ENCODE results near the gene CACNA1G.

Gene CACNA1G

GRCh38 chr17:50635982-50636803, 75.7 kb downstream of the CACNA1G start:
- no peak overlapping the region for H2BK15ac ChIP-seq (ENCODE audit: low read length)
- no peak overlapping the region for H4K8ac ChIP-seq (ENCODE audit: low read depth, low read length)
- no peak overlapping the region for H3K27ac ChIP-seq (replicated peaks; ENCODE audit: low read length)
- no peak overlapping the region for H3K18ac ChIP-seq (ENCODE audit: low read length)
- H3K36me3 ChIP-seq (replicated peaks in 1 of 2; ENCODE audit: control insufficient read depth in 2 of 2, insufficient read depth in 2 of 2, low read length in 2 of 2) = no peaks in the 10 kb centered on the region
- no peaks in the 10 kb centered on the region for H3K79me1 ChIP-seq (ENCODE audit: low read depth, low read length)
- no peak for DNase-seq (ENCODE audit: low spot score)
- H3K23ac ChIP-seq (ENCODE audit: low read depth, low read length, poor library complexity) = no peak overlapping the region
- no peak overlapping the region for H2BK120ac ChIP-seq (ENCODE audit: low read depth, low read length)
- no peak overlapping the region for H3K9ac ChIP-seq (ENCODE audit: low read depth, low read length, poor library complexity)
- no peak overlapping the region for H3K4me2 ChIP-seq (ENCODE audit: insufficient read depth, low read length, poor library complexity, severe bottlenecking)
- no peak overlapping the region for H2AK5ac ChIP-seq (ENCODE audit: low read depth, low read length)
- no peak overlapping the region for H2BK5ac ChIP-seq (ENCODE audit: low read length)
- WGBS, 2 donors (ENCODE audit: extremely low coverage in 2 of 2, insufficient read length in 2 of 2, insufficient replicate concordance in 1 of 2) = no CpG with 5 or more reads among the region's 9 CpGs
- peak overlapping the region in 1 of 2 donors; percentile 26 for H3K4me3 ChIP-seq (ENCODE audit: low read length in 2 of 2)
- H2AFZ ChIP-seq (ENCODE audit: low read length) = no peak overlapping the region
- no peak overlapping the region for H3K14ac ChIP-seq (ENCODE audit: low read length)
- peaks cover 15 to 92% (median 54%) of the 10 kb centered on the region in 3 experiments for H3K27me3 ChIP-seq (ENCODE audit: control insufficient read depth in 3 of 3, insufficient read depth in 3 of 3, low read depth in 1 of 3, low read length in 3 of 3)
- H3K4ac ChIP-seq (ENCODE audit: low read length) = no peak overlapping the region
- peaks cover 6 to 10% of the 10 kb centered on the region in 2 donors for H3K4me1 ChIP-seq (ENCODE audit: control insufficient read depth in 2 of 2, insufficient read depth in 1 of 2, low read depth in 1 of 2, low read length in 2 of 2)
- H3K9me3 ChIP-seq (replicated peaks in 1 of 2; ENCODE audit: control insufficient read depth in 2 of 2, insufficient read depth in 1 of 2, low read depth in 1 of 2, low read length in 2 of 2) = no peaks in the 10 kb centered on the region
- no peak overlapping the region for H2BK12ac ChIP-seq (ENCODE audit: low read length)
- H4K91ac ChIP-seq (ENCODE audit: low read depth, low read length, poor library complexity) = no peak overlapping the region

DNA sequence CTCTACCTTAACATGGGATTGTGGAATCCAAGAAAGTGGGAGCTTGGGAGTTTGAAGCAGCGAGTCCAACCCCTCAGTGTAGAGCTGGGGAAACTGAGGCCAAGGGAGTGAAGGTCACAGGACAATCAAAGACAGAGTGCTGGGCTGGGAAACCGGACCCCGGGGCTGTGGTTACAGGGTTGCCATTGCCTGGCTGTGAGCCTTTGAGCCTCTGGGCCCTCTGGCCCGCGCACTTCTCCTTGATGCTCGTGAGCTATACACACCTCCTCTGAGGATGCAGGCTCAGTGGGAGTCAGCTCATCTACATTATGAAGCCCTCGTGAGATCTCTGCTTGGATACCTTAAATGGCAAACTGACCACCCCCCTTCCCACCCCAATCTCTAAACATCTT, 76.3 kb downstream of the CACNA1G start:
- peaks cover 6 to 12% of the 10 kb centered on the region in 2 donors for H3K4me1 ChIP-seq (ENCODE audit: control insufficient read depth in 2 of 2, insufficient read depth in 1 of 2, low read depth in 1 of 2, low read length in 2 of 2)
- WGBS, 2 donors (ENCODE audit: extremely low coverage in 2 of 2, insufficient read length in 2 of 2, insufficient replicate concordance in 1 of 2) = no CpG with 5 or more reads among the region's 7 CpGs
- no peak overlapping the region for H4K8ac ChIP-seq (ENCODE audit: low read depth, low read length)
- peaks cover 15 to 86% (median 50%) of the 10 kb centered on the region in 3 experiments for H3K27me3 ChIP-seq (ENCODE audit: control insufficient read depth in 3 of 3, insufficient read depth in 3 of 3, low read depth in 1 of 3, low read length in 3 of 3)
- no peaks in the 10 kb centered on the region for H3K36me3 ChIP-seq (replicated peaks in 1 of 2; ENCODE audit: control insufficient read depth in 2 of 2, insufficient read depth in 2 of 2, low read length in 2 of 2)
- no peak overlapping the region for H3K4ac ChIP-seq (ENCODE audit: low read length)
- H3K14ac ChIP-seq (ENCODE audit: low read length) = no peak overlapping the region
- H2AK5ac ChIP-seq (ENCODE audit: low read depth, low read length) = no peak overlapping the region
- no peak overlapping the region for H3K4me3 ChIP-seq (ENCODE audit: low read length in 2 of 2)
- H2AFZ ChIP-seq (ENCODE audit: low read length) = no peak overlapping the region
- no peak overlapping the region for H2BK12ac ChIP-seq (ENCODE audit: low read length)
- no peaks in the 10 kb centered on the region for H3K79me1 ChIP-seq (ENCODE audit: low read depth, low read length)
- H2BK15ac ChIP-seq (ENCODE audit: low read length) = no peak overlapping the region
- H3K4me2 ChIP-seq (ENCODE audit: insufficient read depth, low read length, poor library complexity, severe bottlenecking) = no peak overlapping the region
- no peak overlapping the region for H3K27ac ChIP-seq (replicated peaks; ENCODE audit: low read length)
- no peak overlapping the region for H2BK120ac ChIP-seq (ENCODE audit: low read depth, low read length)
- no peak overlapping the region for H4K91ac ChIP-seq (ENCODE audit: low read depth, low read length, poor library complexity)
- no peak overlapping the region for H2BK5ac ChIP-seq (ENCODE audit: low read length)
- H3K23ac ChIP-seq (ENCODE audit: low read depth, low read length, poor library complexity) = no peak overlapping the region
- no peak for DNase-seq (ENCODE audit: low spot score)
- H3K9ac ChIP-seq (ENCODE audit: low read depth, low read length, poor library complexity) = no peak overlapping the region
- H3K9me3 ChIP-seq (replicated peaks in 1 of 2; ENCODE audit: control insufficient read depth in 2 of 2, insufficient read depth in 1 of 2, low read depth in 1 of 2, low read length in 2 of 2) = no peaks in the 10 kb centered on the region
- H3K18ac ChIP-seq (ENCODE audit: low read length) = no peak overlapping the region

- Histone ChIP-seq H2AFZ (ENCODE audit: low read length) (no peak overlapping the region), H3K36me3 (replicated peaks in 1 of 2; ENCODE audit: control insufficient read depth in 2 of 2, insufficient read depth in 2 of 2, low read length in 2 of 2) (no peaks in the 10 kb centered on the region), H2AK5ac (ENCODE audit: low read depth, low read length) (no peak overlapping the region), H3K4ac (ENCODE audit: low read length) (no peak overlapping the region), H3K4me3 (ENCODE audit: low read length in 2 of 2) (no peak overlapping the region), H2BK120ac (ENCODE audit: low read depth, low read length) (no peak overlapping the region), H2BK12ac (ENCODE audit: low read length) (no peak overlapping the region), H3K27ac (replicated peaks; ENCODE audit: low read length) (no peak overlapping the region), H3K27me3 (ENCODE audit: control insufficient read depth in 3 of 3, insufficient read depth in 3 of 3, low read depth in 1 of 3, low read length in 3 of 3) (peaks cover 15 to 82% (median 39%) of the 10 kb centered on the region in 3 experiments), H4K91ac (ENCODE audit: low read depth, low read length, poor library complexity) (no peak overlapping the region), H3K14ac (ENCODE audit: low read length) (no peak overlapping the region), H3K18ac (ENCODE audit: low read length) (no peak overlapping the region), H3K79me1 (ENCODE audit: low read depth, low read length) (no peaks in the 10 kb centered on the region), H3K23ac (ENCODE audit: low read depth, low read length, poor library complexity) (no peak overlapping the region), H3K4me2 (ENCODE audit: insufficient read depth, low read length, poor library complexity, severe bottlenecking) (no peak overlapping the region), H3K9ac (ENCODE audit: low read depth, low read length, poor library complexity) (no peak overlapping the region), H3K4me1 (ENCODE audit: control insufficient read depth in 2 of 2, insufficient read depth in 1 of 2, low read depth in 1 of 2, low read length in 2 of 2) (peaks cover 6 to 12% of the 10 kb centered on the region in 2 donors), H2BK15ac (ENCODE audit: low read length) (no peak overlapping the region), H3K9me3 (replicated peaks in 1 of 2; ENCODE audit: control insufficient read depth in 2 of 2, insufficient read depth in 1 of 2, low read depth in 1 of 2, low read length in 2 of 2) (no peaks in the 10 kb centered on the region), H4K8ac (ENCODE audit: low read depth, low read length) (no peak overlapping the region), H2BK5ac (ENCODE audit: low read length) (no peak overlapping the region)
- no peak for DNase-seq (ENCODE audit: low spot score)
- no CpG with 5 or more reads among the region's 7 CpGs for WGBS, 2 donors (ENCODE audit: extremely low coverage in 2 of 2, insufficient read length in 2 of 2, insufficient replicate concordance in 1 of 2)
Observed at GRCh38 chr17:50637829-50638605, 77.5 kb downstream of the CACNA1G start.

DNA sequence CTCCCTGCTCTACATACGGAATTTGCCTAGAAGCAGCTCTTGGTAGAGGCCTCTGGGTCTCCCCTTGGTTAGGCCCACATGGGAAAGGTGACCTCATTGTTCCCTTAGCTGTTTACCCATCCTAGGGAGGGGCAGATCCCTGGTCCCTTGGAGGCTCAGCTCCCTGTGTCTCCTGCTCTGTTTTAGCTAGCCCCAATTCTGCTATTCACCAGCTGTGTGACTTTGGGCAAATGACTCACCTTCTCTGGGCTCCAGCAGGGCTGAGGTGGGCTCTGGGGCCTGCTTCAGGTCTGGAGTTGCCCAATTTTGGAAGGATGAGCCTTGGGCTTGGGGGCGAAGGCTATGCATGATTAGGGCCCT, 78.1 kb downstream of the CACNA1G start:
- no peak overlapping the region for H3K4me2 ChIP-seq (ENCODE audit: insufficient read depth, low read length, poor library complexity, severe bottlenecking)
- peaks cover 13 to 80% (median 33%) of the 10 kb centered on the region in 3 experiments for H3K27me3 ChIP-seq (ENCODE audit: control insufficient read depth in 3 of 3, insufficient read depth in 3 of 3, low read depth in 1 of 3, low read length in 3 of 3)
- no peak overlapping the region for H3K23ac ChIP-seq (ENCODE audit: low read depth, low read length, poor library complexity)
- H4K91ac ChIP-seq (ENCODE audit: low read depth, low read length, poor library complexity) = no peak overlapping the region
- no peaks in the 10 kb centered on the region for H3K79me1 ChIP-seq (ENCODE audit: low read depth, low read length)
- no peak overlapping the region for H2AK5ac ChIP-seq (ENCODE audit: low read depth, low read length)
- no peak for DNase-seq (ENCODE audit: low spot score)
- H3K9me3 ChIP-seq (replicated peaks in 1 of 2; ENCODE audit: control insufficient read depth in 2 of 2, insufficient read depth in 1 of 2, low read depth in 1 of 2, low read length in 2 of 2) = no peaks in the 10 kb centered on the region
- H2AFZ ChIP-seq (ENCODE audit: low read length) = no peak overlapping the region
- no peak overlapping the region for H2BK12ac ChIP-seq (ENCODE audit: low read length)
- no peak overlapping the region for H3K27ac ChIP-seq (replicated peaks; ENCODE audit: low read length)
- no peak overlapping the region for H3K9ac ChIP-seq (ENCODE audit: low read depth, low read length, poor library complexity)
- H4K8ac ChIP-seq (ENCODE audit: low read depth, low read length) = no peak overlapping the region
- no peak overlapping the region for H2BK120ac ChIP-seq (ENCODE audit: low read depth, low read length)
- peaks cover 6 to 12% of the 10 kb centered on the region in 2 donors for H3K4me1 ChIP-seq (ENCODE audit: control insufficient read depth in 2 of 2, insufficient read depth in 1 of 2, low read depth in 1 of 2, low read length in 2 of 2)
- H3K4ac ChIP-seq (ENCODE audit: low read length) = no peak overlapping the region
- H2BK5ac ChIP-seq (ENCODE audit: low read length) = no peak overlapping the region
- no peak overlapping the region for H3K18ac ChIP-seq (ENCODE audit: low read length)
- no peak overlapping the region for H3K4me3 ChIP-seq (ENCODE audit: low read length in 2 of 2)
- WGBS, 2 donors (ENCODE audit: extremely low coverage in 2 of 2, insufficient read length in 2 of 2, insufficient replicate concordance in 1 of 2) = no CpG with 5 or more reads among the region's 2 CpGs
- H3K36me3 ChIP-seq (replicated peaks in 1 of 2; ENCODE audit: control insufficient read depth in 2 of 2, insufficient read depth in 2 of 2, low read length in 2 of 2) = no peaks in the 10 kb centered on the region
- no peak overlapping the region for H2BK15ac ChIP-seq (ENCODE audit: low read length)
- no peak overlapping the region for H3K14ac ChIP-seq (ENCODE audit: low read length)

Measured in neuronal stem cell (in vitro differentiated cells).